G401 (cell line): ENCODE data around the gene QRFP. TPM values are rescaled to one million over a fixed set of nuclear protein-coding genes. Genes with fewer than 3 reads are reported as not detected.

Source experiments
- DNase-seq: peaks from one replicate; pipeline ENCODE4 v3.0.0-alpha.2; 2015; ENCODE audit warnings: low spot score
- in situ Hi-C: cut with HindIII; loops from 2 replicates; pipeline ENCODE4 v1.10.0; 2016; ENCODE audit warnings: low sequenced_read_pairs, mixed read lengths
- total RNA-seq: library from RNA; depleted of rRNA; stranded (reverse); fragments of >200 nt; shearing (Covaris generic); gene quantifications from 2 replicates; pipeline ENCODE4 v1.2.3, GENCODE V29; 2014

The QRFP gene
- total RNA-seq, 1 experiment from 2014 or later = not detected

DNA sequence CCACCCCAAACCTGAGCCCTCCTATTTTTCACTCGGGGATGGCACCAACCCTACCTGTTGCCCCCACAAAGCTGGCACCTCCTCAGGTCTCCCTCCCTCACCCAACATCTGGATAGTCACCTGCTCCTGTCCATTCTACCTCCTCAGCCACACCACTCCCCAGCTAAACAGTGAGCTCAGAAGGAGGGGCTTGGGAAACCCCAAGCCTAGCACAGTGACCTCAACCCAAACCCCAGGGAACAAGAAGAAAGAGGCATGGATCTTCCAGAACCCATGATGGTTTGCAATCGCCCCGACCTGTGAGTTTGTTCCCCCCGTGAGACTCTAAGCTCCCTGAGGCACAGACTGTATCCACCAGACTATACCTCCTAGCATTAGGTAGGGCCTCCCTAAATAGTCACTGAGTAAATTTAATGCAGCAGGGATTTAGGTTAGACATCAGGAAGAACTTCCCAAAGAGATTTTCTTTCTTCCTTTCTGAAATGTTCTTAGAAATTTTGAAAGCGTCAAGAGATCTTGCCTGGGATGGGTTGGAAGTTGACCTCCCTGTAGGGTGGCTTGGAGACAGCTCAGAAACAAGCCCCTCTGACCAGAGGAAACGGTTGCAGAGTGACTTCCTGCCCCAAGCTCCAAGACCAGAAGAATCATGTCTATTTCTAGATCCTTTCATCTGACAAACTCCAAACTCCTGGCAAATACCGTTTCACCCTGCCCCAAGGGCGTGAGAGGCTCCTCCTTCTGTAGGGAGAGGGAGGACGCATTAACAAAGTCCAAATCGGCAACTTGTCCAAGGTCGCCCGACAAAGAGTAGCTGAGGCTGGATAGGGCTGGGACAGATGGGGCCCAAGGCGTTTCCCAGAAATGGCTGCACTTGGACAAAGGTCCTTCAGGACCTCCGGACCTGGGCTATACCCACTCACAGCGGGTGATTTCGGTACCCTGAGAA, 38.4 kb upstream of the QRFP start:
- in situ Hi-C loops = no loop called here
- no peak for DNase-seq

DNA sequence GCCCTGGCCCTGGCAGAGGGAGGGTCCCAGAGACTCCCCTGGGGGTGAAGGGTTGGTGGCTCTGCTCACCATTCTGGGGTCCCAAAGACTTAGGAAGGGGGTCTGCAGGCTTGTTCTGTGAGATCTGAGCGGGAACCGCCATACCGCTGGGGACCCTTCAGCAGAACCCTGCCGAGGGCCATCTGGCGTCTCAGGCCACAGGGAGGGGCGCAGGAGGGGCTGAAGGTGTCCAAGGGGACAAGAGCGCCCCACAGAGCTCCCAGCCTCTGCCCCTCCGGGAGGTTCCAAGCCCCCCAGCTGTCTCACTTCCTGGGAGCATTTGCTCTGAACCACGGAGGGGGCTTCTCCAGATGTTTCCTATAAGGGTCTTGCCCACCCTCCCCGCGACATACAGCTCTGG, 37.6 kb upstream of the QRFP start:
- in situ Hi-C loops = no loop called here
- no peak for DNase-seq

DNA sequence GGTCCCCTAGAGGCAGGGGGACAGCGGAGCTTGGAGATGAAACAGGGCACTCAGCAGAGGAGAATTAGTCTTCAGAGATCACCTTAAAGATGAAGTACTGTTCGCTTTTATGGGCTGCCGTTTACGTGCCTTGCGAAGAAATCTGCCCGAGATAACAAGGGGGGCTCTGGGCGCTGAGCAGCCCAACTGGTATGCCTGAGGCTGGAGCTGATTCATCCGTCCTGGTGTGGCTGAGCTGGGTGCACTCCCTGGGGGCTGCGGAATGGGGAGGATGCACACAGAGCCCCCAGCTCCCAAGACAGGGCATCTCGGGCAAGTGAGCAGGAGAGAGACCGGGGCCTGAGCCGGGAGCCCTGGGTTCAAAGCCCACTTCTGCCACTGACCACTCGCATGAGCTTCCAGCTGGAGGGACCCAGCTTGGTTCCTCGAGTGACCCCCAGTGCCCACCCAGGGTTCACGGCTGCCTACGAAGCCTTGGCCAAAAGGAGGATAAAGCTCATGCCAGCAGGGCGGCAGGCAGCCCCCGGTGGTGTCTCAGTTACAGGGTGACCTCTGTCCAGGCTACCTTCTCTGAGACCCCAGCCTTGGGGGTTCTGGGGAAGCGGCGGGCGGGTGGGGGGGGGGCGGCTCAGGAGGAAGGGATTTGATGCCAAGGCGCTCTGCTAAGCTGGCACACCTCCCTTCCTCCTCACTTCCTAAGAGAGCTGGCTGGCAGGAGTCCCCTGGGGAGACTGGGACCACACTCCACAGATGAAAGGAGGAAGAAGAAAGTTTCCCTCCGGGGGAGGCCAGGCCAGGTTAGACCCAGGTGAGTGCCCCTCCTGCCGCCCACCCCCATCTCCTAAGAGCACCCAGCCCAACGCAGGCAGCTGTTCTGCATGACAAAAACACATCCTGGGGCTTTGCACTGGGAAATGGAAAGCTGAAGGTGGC, 36.8 kb upstream of the QRFP start:
- in situ Hi-C loops = no loop called here
- DNase-seq = no peak

DNA sequence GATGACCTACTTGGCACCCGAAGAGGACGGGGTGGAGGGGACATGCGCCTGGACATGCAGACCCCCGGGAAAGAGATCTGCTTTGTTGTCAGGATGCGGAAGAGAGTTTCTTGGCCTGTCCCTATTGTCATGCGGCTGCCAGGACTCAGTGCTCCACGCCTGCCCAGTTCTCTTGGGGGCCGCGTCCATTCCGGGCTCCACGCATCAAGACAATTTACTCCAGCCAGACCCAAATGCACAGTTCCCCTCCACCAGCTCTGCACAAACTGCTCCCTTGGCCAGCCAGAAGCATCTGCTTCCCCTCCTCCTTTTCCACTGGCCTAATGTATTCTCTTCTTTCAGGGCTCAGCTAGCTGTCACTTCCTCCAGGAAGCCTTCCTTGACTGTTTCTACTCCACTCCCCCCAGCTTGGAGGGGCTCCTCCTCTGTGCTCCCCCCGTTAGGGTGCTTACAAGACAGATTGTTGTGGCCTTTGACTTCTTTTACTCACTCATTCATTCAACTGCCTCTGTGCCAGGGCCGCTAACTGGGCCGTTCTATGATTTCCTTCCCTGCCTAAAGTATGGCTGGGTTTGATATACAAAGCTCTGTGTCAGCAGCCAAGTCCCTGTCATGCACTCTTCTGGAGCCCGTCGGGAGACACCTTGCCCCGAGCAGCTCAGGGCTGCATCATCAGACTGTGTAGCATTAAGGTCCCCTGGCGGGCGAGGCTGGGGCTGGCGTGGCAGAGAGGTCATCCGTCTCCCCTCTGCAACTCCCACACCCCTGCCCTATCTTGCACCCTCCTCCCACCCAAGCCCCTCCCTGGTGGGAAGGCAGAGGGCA, 35.9 kb upstream of the QRFP start:
- DNase-seq = no peak
- in situ Hi-C loops = no loop called here

DNA sequence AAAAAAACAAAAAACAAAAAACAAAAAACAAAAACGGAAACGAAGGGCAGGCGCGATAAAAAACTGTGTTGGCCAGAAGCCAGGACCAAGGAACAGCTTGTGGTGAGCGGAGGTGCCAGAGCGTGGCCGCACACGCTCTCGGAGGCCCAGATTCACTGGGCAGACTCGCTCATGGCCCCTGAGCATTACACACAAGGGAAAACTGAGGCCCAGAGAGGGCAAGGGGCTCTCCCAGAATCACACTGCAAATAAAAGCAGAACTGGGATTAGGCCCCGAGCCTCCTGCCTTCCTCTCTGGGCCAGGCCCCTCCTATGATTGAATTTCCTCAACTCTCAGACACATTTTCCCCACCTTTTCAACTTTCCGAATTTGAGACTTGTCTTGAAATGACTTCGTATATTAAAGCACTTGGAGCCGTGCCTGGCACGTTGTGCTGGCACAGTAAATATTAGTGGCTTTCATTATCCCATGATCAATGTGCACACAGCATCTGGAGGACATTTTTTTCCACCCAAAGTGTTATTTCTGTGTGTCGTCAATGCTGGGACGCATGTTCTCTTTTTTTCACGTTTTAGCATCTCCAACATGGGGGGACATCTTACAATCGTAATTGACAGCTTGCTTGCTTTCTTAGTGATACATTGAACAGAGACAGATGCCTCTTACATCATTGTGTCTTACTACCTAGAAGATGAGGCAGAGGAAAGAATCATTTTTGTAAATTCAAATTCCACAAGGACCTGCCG, 35.1 kb upstream of the QRFP start:
- DNase-seq = no peak
- in situ Hi-C loops = no loop called here

DNA sequence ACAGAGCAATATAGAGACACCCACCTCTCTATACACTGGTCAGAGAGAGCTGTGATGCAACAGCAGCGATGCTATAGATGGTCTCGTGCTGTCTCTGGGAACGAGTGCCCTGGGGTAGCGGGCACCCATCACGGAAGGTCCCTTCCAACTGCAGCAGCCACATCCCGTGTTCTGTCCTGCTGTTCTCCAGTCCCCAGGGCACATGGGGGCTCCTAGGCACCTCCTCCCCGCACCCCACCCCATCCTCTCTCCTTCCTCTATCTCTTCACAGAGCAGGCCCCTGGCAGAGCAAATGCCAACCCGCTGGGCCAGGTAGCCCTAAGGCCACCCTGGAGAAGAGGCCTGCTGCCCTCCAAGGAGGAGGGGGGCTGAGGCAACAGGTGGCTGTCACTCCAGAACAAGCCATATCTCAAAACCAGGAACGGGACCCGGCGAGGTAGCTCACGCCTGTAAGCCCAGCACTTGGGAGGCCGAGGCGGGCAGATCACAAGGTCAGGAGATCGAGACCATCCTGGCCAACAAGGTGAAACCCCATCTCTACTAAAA, 34.3 kb upstream of the QRFP start:
- in situ Hi-C loops = no loop called here
- no peak for DNase-seq

DNA sequence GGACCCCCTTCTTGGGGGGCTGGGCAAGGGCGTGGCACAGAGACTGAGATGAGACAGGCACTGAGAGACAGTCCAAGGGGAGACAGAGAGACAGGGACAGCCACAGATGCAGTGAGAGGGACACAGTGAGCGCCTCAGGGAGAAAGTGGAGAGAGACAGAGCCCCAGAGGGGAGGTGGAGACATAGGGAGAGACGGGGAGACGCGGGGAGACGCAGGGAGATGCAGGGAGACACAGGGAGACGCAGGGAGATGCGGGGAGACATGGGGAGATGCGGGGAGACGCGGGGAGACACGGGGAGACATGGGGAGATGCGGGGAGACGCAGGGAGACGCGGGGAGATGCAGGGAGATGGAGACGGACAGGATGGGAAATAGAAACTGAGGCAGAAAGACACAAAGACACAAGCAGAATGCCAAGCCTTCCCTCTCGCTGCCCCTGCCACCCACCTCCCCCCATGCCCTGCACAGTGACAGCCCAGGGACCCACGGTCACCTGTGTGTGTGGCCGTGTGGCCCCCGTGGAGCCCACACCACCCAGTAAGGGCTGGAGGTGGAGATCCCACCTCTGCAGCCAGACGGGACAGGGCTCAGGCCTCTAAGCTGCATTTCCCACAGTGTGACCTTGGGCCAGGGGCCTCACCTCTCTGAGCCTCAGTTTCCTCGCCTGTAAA, 33.7 kb upstream of the QRFP start:
- DNase-seq = no peak
- in situ Hi-C loops = no loop called here

DNA sequence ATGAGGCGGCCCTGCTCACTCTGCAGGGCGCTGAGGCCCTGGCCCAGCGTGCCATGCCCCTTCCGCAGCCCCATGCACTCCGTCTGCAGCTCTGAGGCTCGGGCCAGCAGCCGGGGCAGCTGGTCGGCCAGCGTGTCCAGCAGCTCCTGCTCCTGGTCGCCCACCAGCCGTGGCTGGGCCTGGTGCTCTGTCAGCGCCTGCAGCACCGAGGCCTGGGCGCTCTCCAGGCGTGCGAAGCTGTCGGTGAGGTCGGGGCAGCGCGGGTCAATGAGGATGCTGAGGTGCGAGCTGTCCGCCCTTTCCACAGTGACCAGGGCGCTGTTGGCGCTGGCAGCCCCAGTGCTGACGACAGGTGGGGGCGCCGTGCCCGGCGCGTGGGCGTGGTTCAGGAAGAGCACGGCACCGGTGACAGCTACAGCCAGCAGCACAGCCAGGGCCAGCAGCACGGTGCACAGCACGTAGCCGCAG, 33.0 kb upstream of the QRFP start:
- in situ Hi-C loops = no loop called here
- peak; percentile 22 for DNase-seq

DNA sequence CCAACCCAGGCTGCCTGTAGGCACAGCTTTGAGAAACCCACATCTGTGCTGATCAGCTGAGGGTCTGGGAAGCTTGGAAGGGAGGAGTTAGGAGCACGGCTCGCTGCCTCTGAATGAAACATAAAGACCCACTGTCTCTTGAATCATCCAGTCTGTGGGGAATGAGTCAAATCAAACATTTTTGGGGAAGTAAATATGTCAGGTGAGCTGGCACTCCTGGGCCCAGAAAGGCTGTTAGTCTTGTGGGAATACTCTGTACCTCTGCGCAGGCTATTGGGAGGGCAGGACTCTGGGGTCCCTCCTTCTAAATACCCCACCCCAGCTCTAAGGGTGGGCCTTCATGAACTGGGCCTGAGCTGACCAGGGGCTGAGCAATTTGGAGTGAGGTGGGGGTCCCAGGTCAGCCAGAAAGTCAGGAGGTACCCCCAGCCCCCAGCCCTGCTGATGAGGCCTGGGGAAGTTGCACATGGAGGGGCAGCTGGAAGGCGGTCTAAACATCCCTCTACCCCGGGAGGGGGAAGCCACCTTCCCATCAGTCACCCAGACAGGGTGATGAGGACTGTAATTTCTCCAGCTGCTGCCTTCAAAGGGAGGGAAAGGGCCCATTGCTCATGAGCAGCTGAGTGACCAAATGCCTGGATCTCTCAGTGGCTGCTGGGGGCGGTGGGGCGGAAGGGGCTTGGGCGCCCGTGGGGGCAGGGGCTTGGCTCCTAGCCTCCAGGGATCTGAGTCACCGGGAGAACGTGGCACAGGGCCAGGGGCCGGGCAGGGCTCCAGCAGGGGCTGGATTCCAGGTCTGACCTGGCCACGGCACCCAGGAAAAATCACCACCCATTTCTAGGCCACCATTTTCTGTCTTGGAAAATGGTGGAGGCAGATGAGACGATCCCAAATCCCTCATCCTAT, 31.6 kb upstream of the QRFP start:
- in situ Hi-C loops = no loop called here
- no peak for DNase-seq

DNA sequence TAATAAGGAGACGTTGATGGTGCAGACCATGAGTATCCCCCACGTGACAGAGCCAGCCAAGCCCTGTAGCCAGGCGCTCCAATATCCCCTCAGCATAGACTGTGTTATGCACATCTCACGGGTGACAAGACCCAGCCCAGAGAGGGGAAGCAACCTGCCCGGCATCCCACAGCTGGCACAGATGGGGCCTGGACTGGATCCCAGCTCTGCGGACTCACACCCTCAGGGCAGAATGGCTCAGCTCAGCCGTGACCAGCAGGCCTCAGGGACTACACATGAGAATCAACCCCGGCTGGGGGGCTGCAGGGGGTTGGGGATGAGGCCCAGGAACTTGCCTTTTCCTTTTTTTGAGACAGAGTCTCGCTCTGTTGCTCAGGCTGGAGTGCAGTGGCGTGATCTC, 30.7 kb upstream of the QRFP start:
- in situ Hi-C loops = no loop called here

DNA sequence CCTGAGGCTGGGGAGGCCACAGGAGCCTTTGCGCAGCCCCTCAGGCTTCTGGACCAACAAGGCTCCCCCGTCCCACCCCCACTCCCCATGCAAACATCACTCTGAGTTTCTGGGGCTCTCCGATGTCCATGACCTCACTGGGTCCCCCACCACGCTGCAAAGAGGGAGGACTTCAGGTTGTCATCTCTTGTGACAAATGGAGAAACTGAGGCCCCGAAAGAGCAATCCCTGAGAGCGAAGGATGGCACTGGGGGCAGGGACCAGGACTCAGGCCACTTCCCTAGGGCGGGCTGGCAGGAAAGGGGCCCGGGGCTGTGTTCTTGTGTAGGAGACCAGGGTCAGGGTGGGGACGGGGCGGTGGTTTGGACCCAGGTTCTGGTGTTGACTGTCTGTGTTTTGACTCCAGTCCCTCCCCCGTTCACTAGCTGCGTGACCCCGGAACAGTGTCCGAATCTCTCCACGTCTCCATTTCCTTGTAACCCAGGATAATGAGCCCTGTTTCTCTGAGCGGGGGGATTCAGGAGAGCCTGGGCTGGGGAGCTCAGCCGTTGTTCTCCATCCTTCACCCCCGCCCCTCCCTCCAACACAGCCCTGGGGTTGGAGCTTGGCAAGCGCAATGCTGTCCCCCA, 28.6 kb upstream of the QRFP start:
- no peak for DNase-seq
- in situ Hi-C loops = no loop called here

More for the DNA sequence above, 30.7 kb upstream of the QRFP start:
- no peak for DNase-seq

DNA sequence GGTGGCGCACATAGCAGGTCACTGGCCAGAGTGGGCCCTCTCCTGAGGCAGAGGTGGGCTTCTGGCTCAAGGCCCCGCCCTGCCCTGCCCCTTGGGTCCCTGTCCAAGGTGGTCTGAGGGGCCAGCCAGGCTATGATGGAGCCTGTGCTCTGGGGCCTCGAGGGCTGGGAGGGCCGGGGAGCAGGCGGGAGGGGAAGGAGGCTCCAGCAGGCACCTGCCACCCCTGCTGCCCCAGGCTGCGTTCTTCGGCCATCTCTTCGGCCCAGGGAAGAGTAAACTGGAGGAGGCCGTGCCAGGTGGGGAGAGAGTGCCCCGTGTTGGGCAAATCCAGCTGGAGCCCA, 27.8 kb upstream of the QRFP start:
- no peak for DNase-seq
- in situ Hi-C loops = no loop called here

DNA sequence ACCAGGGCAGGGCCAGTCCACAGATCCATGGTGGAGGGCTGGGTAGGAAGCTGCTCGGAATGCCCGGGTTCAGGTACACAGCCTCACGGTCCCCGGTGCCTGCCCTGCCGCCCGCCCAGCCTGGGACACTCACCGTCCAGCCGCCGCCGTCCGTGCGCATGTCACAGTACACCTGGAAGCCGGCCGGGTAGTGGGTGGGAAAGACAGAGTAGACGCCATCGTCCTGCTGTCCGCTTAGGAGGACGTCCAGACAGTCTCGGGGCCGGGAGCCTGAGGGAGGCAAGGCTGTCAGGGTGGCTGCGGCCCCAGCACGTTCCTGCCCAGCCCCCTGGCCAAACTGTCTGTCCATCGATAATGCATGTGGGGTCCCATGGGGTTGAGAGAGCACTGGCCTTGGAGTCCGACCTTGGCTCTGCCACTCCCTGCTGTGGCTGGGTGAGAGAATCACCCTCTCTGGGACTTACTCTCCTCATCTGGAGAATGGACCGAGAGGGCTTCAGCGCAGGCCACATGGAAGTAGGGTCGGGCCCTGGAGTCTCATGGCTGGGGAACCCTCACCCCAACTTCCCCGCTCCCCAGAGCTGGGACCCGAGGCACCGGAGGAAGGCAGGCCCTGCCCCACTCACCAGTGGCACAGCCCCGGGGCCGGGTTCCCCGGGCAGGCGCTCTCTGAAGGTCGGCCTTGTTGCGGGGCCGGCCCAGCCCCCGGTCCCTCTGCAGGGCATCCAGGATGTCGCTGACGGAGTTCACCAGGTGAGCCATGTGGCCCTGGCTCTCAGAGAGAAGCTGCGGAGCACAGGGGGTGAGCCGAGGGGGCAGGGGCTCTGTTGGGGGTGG, 27.2 kb upstream of the QRFP start:
- in situ Hi-C loops = no loop called here
- DNase-seq = no peak

DNA sequence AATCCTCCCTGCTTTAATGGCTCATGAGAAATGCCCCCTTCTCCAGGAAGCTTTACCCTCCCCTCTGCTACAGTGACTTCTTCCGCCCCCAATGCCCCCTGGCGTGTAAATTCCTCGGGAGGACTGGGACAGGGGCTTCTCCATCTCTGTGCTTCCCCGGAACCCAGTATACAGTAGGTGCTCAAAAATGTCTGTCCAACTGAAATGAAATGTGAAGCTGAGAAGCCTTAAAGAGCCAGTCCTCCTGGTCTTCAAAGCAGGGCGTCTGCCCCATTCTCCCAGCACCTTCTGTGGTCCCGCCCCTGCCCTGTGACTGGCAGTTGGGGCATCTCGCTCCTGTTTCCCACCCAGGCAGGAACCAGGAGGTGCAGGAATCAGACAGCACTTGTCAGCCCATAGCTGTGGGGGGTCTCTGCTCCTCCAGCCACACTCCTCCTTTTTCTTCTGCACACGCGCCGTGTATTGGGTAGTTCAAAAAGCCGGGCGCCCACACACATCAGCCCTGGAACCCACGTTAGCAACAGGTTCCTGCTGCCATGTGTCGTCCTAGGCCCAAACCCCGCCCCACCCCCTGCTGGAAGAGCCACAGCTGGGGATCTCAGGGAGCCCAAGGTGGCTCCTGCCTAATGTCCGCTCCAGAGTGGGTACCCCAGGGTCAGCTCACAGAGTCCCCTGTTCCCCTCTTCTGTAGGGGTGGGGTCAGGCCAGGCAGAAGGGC, 26.4 kb upstream of the QRFP start:
- in situ Hi-C loops = no loop called here
- DNase-seq = no peak
